Stomach smooth muscle (tissue), 2 donors: ENCODE measurements around the gene ARHGAP24.

Experiments
- H3K27ac ChIP-seq: one replicate; pipeline ENCODE4 v1.7.0; 2013; ENCODE audit warnings: mild to moderate bottlenecking, low read length, inconsistent platforms
- H3K27me3 ChIP-seq, 2 donors: one replicate each; pipeline ENCODE4 v1.7.0; 2013; ENCODE audit warnings: low read length in 2 of 2; ENCODE audit not compliant: insufficient read depth in 2 of 2, control insufficient read depth in 1 of 2
- H3K36me3 ChIP-seq, 2 donors: one replicate each; pipeline ENCODE4 v1.7.0; 2013; ENCODE audit warnings: low read length in 2 of 2; ENCODE audit not compliant: control insufficient read depth in 2 of 2, insufficient read depth in 2 of 2
- H3K4me1 ChIP-seq: one replicate; pipeline ENCODE4 v1.7.0; 2013; ENCODE audit warnings: low read length; ENCODE audit not compliant: control insufficient read depth, insufficient read depth
- H3K4me3 ChIP-seq, 2 donors: one replicate each; pipeline ENCODE4 v1.7.0; 2013; ENCODE audit warnings: low read length in 2 of 2
- H3K9ac ChIP-seq, 2 donors: one replicate each; pipeline ENCODE4 v1.7.0; 2013; ENCODE audit warnings: low read length in 2 of 2, mild to moderate bottlenecking in 1 of 2
- H3K9me3 ChIP-seq, 2 donors: one replicate each; pipeline ENCODE4 v1.7.0; 2013; ENCODE audit warnings: low read length in 2 of 2; ENCODE audit not compliant: control insufficient read depth in 2 of 2
- donor health status: healthy.
- donor health status: Pancreatic carcinoma.

Gene ARHGAP24

GRCh38 chr4:85486425-85487086 is 11.6 kb downstream of the ARHGAP24 start:
- no peaks in the 10 kb centered on the region for H3K9me3 ChIP-seq
- no peak overlapping the region for H3K4me3 ChIP-seq
- H3K4me1 ChIP-seq: no peaks in the 10 kb centered on the region
- H3K27me3 ChIP-seq: no peaks in the 10 kb centered on the region
- no peak overlapping the region for H3K27ac ChIP-seq
- no peak overlapping the region for H3K9ac ChIP-seq
- no peaks in the 10 kb centered on the region for H3K36me3 ChIP-seq

GRCh38 chr4:85488416-85488815 is 13.5 kb downstream of the ARHGAP24 start:
- H3K27ac ChIP-seq: no peak overlapping the region
- no peak overlapping the region for H3K9ac ChIP-seq
- H3K27me3 ChIP-seq: no peaks in the 10 kb centered on the region
- H3K4me1 ChIP-seq: no peaks in the 10 kb centered on the region
- no peaks in the 10 kb centered on the region for H3K9me3 ChIP-seq
- no peak overlapping the region for H3K4me3 ChIP-seq
- no peaks in the 10 kb centered on the region for H3K36me3 ChIP-seq

DNA sequence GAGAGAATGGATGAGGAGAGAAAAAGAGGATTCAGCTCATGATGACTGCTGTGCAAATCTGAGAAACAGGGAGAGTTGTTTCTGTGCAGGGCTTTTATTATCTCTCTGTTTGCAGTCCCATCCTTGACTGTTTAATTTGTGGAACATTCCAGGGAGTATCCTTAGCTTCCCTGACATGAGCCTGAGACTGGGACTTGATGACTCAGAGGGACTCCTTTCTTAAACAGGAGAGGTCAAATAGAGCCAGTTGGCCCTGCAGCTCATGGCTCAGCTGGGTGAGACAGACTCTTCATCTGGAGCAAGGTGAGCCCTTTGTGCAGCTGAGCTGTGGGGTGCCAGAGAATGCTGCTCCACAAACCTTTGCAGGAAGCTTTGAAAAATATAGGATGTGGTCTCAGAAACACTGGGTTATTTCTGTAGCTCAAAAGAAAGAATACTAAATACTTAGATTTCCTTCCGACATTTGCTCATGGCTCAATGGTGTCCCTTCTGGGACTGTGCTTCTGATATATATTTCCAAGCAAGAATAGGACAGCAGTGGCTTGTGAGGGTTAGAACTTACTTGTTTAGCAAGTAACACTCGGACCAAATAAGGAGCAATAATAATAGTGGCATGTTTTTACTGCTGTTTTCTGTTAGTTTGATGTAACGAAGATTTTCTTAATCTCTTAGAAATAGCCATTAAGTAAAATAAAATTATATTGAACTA is 14.5 kb downstream of the ARHGAP24 start:
- H3K27me3 ChIP-seq: no peaks in the 10 kb centered on the region
- no peaks in the 10 kb centered on the region for H3K36me3 ChIP-seq
- H3K9me3 ChIP-seq: no peaks in the 10 kb centered on the region
- H3K9ac ChIP-seq: no peak overlapping the region
- H3K4me1 ChIP-seq: no peaks in the 10 kb centered on the region
- no peak overlapping the region for H3K4me3 ChIP-seq
- no peak overlapping the region for H3K27ac ChIP-seq

DNA sequence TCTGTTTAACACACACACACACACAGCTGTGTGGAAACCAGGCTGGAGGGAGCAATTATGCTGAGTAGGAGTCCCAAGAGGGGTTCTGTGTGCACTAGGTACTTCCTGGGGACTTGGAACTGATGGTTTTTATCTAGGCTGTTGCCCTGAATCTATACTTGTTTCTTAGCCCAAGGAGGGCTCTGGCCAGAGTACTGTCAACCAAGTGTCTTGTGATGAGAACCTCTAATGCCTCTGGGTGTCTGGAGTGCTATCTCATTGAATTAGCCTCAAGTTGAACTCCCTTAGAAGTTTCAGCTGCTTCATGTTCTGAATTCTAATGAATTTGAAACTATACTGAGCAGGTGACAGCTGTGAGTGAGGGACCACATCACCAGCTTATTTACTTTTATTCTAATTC is 16.6 kb downstream of the ARHGAP24 start:
- Histone ChIP-seq H3K4me1 (no peaks in the 10 kb centered on the region), H3K9me3 (no peaks in the 10 kb centered on the region), H3K27ac (no peak overlapping the region), H3K9ac (no peak overlapping the region), H3K27me3 (no peaks in the 10 kb centered on the region), H3K36me3 (no peaks in the 10 kb centered on the region), H3K4me3 (no peak overlapping the region)

GRCh38 chr4:85492336-85492735 is 17.4 kb downstream of the ARHGAP24 start:
- H3K4me3 ChIP-seq: no peak overlapping the region
- H3K27me3 ChIP-seq: no peaks in the 10 kb centered on the region
- no peaks in the 10 kb centered on the region for H3K9me3 ChIP-seq
- no peak overlapping the region for H3K9ac ChIP-seq
- no peaks in the 10 kb centered on the region for H3K4me1 ChIP-seq
- no peak overlapping the region for H3K27ac ChIP-seq
- H3K36me3 ChIP-seq: no peaks in the 10 kb centered on the region

GRCh38 chr4:85495621-85496020 is 20.7 kb downstream of the ARHGAP24 start:
- no peak overlapping the region for H3K4me3 ChIP-seq

GRCh38 chr4:85496126-85496849 is 21.3 kb downstream of the ARHGAP24 start:
- Histone ChIP-seq H3K36me3 (no peaks in the 10 kb centered on the region), H3K4me3 (no peak overlapping the region), H3K27ac (no peak overlapping the region), H3K9me3 (no peaks in the 10 kb centered on the region), H3K27me3 (no peaks in the 10 kb centered on the region), H3K4me1 (no peaks in the 10 kb centered on the region), H3K9ac (no peak overlapping the region)

More at GRCh38 chr4:85495621-85496020, 20.7 kb downstream of the ARHGAP24 start:
- Histone ChIP-seq H3K27me3 (no peaks in the 10 kb centered on the region), H3K27ac (no peak overlapping the region), H3K9me3 (no peaks in the 10 kb centered on the region), H3K9ac (no peak overlapping the region), H3K4me1 (no peaks in the 10 kb centered on the region), H3K36me3 (no peaks in the 10 kb centered on the region)

- H3K4me3 ChIP-seq: no peak overlapping the region
- H3K4me1 ChIP-seq: no peaks in the 10 kb centered on the region
- H3K9me3 ChIP-seq: no peaks in the 10 kb centered on the region
- no peaks in the 10 kb centered on the region for H3K36me3 ChIP-seq
- H3K27me3 ChIP-seq: no peaks in the 10 kb centered on the region
- no peak overlapping the region for H3K9ac ChIP-seq
- H3K27ac ChIP-seq: no peak overlapping the region
These were observed 22.0 kb downstream of the ARHGAP24 start for GRCh38 chr4:85496933-85497332.

GRCh38 chr4:85498068-85498733 is 23.3 kb downstream of the ARHGAP24 start:
- no peaks in the 10 kb centered on the region for H3K9me3 ChIP-seq
- H3K27me3 ChIP-seq: no peaks in the 10 kb centered on the region
- no peak overlapping the region for H3K27ac ChIP-seq
- no peak overlapping the region for H3K4me3 ChIP-seq
- no peaks in the 10 kb centered on the region for H3K36me3 ChIP-seq
- H3K9ac ChIP-seq: no peak overlapping the region
- no peaks in the 10 kb centered on the region for H3K4me1 ChIP-seq

DNA sequence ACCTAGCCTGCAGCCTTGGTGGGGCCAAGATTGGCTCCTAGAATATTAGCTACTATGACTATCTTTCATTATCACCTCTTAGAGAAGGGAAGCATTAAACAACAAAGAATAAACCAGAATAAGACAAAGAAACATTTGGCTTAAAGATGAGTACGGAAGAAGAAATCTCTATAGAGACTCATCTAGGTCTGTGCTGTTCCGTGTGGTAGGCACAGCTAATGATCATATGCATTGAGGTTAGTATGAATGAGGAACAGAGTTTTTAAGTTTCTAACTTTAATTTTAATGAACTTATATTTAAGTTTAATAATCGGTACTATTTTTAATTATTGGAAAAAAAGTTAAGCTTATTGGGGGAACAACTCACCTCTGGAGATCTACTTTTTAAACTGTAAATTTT is 24.6 kb downstream of the ARHGAP24 start:
- Histone ChIP-seq H3K9ac (no peak overlapping the region), H3K9me3 (no peaks in the 10 kb centered on the region), H3K4me3 (no peak overlapping the region), H3K36me3 (no peaks in the 10 kb centered on the region), H3K27ac (no peak overlapping the region), H3K27me3 (no peaks in the 10 kb centered on the region), H3K4me1 (no peaks in the 10 kb centered on the region)
